ENCODE measurements around the gene SKOR2.

DNA sequence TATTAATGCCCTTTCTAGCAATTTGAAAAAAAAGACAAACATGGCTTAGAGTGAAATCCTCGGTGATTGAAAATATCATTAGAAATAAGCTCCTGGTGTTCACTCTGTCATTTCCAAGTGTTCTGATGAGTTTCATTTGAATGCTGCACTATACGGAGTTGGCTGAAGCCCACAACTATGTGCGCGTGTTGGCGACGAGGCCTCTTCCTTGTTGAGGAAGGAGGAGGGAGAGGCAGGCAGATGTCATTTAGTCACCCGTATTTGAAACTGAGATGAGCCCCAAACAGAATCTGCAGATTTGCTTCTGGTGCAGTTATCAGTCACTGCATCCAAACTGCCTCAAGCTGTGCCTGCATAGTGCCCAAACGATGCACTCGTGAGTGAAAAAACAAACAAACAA is 23.5 kb upstream of the SKOR2 start:
- TF ChIP-seq, protein P1, sequence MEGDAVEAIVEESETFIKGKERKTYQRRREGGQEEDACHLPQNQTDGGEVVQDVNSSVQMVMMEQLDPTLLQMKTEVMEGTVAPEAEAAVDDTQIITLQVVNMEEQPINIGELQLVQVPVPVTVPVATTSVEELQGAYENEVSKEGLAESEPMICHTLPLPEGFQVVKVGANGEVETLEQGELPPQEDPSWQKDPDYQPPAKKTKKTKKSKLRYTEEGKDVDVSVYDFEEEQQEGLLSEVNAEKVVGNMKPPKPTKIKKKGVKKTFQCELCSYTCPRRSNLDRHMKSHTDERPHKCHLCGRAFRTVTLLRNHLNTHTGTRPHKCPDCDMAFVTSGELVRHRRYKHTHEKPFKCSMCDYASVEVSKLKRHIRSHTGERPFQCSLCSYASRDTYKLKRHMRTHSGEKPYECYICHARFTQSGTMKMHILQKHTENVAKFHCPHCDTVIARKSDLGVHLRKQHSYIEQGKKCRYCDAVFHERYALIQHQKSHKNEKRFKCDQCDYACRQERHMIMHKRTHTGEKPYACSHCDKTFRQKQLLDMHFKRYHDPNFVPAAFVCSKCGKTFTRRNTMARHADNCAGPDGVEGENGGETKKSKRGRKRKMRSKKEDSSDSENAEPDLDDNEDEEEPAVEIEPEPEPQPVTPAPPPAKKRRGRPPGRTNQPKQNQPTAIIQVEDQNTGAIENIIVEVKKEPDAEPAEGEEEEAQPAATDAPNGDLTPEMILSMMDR (IDR thresholded peaks at IDR 0.05), result no peak
- no peak for TF ChIP-seq POLR2A (IDR thresholded peaks at IDR 0.05)
- TF ChIP-seq EP300 (IDR thresholded peaks at IDR 0.05), result no peak
